ENCODE measurements around the gene TMC1. TPM values are rescaled to one million over a fixed set of nuclear protein-coding genes. Genes with fewer than 3 reads are reported as not detected.

Gene TMC1
- total and polyA plus RNA-seq, 11 donors = 0.07 to 0.75 (median 0.33) TPM; not detected in 5

DNA sequence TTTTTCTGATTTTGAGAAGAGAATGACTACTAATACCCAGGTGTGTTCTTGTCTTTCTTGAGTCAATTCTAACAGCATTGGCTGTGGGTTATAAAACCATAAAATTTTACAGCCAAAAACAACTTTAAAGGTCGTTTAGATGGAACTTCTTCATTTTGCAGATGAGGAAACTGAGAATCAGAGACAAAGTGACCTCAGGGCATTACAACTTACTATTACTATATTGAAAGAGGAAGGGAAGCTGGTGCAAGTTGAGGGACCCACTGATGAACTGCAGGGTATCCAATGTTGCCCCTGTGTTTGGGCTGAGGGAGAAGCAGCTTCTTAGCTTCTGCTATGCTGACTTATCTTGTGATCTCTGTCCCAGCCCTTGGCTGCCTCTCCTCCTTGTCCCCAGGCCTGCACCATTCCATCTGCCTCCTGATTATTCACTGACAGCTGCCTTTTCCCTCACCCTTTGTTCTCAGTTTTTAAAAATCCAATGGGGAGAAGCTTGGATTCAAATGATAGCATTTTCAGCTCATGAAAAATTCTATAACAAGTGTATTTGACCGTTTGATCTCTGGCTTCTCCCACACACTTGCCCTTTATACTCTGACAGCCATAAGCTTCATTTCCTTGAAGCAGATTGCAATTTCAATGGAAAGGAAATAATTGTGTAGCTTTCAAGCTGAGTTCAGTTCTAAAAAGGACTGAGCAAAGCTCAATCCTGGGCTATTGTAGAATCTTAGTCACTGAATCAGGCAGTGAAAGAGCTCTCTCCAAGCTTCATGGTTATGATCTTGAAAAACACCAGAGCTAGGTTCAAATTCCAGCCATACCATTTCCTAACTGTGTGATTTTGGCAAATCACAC is 68.5 kb downstream of the TMC1 start:
- Histone ChIP-seq H3K27ac (peak overlapping the region in 5 of 12 donors; percentile 7 to 75 (median 33)), H3K9me3 (no peaks in the 10 kb centered on the region), H3K36me3 (no peaks in the 10 kb centered on the region), H3K4me3 (no peak overlapping the region), H3K27me3 (no peaks in the 10 kb centered on the region), H3K4me1 (peaks cover 0 to 59% (median 3%) of the 10 kb centered on the region in 12 donors)
- 39 to 58% (median 50%) methylated on average over 2 of the region's 2 CpGs for WGBS, 4 donors
- DNase-seq (no peak), ATAC-seq (no peak)
- intact Hi-C loops (cut with DNase I) = loop anchor here (5.0 to 10.0 kb wide), 16 partner anchors 63 to 555 kb away; partner anchors contain the start of genes ZFAND5 (in 3 of the 10) and TMC1 (in 1 of the 10)
- TF ChIP-seq POLR2A (IDR thresholded peaks at IDR 0.05) = no peak
- TF ChIP-seq, protein P1, sequence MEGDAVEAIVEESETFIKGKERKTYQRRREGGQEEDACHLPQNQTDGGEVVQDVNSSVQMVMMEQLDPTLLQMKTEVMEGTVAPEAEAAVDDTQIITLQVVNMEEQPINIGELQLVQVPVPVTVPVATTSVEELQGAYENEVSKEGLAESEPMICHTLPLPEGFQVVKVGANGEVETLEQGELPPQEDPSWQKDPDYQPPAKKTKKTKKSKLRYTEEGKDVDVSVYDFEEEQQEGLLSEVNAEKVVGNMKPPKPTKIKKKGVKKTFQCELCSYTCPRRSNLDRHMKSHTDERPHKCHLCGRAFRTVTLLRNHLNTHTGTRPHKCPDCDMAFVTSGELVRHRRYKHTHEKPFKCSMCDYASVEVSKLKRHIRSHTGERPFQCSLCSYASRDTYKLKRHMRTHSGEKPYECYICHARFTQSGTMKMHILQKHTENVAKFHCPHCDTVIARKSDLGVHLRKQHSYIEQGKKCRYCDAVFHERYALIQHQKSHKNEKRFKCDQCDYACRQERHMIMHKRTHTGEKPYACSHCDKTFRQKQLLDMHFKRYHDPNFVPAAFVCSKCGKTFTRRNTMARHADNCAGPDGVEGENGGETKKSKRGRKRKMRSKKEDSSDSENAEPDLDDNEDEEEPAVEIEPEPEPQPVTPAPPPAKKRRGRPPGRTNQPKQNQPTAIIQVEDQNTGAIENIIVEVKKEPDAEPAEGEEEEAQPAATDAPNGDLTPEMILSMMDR (IDR thresholded peaks at IDR 0.05) = no peak

DNA sequence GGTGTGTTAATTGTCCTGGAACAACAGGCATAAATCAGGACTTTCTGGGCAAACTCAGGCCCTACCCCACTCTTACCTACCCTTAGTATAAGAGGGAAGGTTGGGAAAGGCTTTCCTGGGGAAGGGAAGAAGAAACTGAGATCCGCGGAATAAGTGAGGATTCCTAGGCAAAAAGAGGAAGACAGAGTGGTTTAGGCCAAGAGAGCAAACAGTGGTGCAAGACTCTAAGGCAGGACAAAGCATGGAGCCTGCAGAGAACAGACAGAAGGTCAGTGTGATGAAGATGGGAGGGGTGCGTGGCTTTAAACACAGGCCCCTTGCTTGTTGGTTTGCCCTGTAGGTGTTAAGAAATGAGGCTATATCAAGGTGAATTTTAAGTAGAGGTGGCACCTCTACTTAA is 69.4 kb downstream of the TMC1 start:
- Histone ChIP-seq H3K36me3 (no peaks in the 10 kb centered on the region), H3K4me1 (peaks cover 0 to 53% (median 3%) of the 10 kb centered on the region in 12 donors), H3K4me3 (no peak overlapping the region), H3K27me3 (no peaks in the 10 kb centered on the region), H3K9me3 (no peaks in the 10 kb centered on the region), H3K27ac (peak overlapping the region in 1 of 12 donors; percentile 18)
- TF ChIP-seq, protein P1 (IDR thresholded peaks at IDR 0.05) = no peak
- TF ChIP-seq POLR2A (IDR thresholded peaks at IDR 0.05) = no peak
- WGBS, 4 donors = 93 to 95% (median 94%) methylated on average over 3 of the region's 3 CpGs
- no peak for DNase-seq
- intact Hi-C loops (cut with DNase I) = loop anchor here in 9 of 10 donors (5.0 to 10.0 kb wide), 15 partner anchors 64 to 556 kb away; partner anchors contain the start of gene ZFAND5 (in 3 of the 9)
- no peak for ATAC-seq

DNA sequence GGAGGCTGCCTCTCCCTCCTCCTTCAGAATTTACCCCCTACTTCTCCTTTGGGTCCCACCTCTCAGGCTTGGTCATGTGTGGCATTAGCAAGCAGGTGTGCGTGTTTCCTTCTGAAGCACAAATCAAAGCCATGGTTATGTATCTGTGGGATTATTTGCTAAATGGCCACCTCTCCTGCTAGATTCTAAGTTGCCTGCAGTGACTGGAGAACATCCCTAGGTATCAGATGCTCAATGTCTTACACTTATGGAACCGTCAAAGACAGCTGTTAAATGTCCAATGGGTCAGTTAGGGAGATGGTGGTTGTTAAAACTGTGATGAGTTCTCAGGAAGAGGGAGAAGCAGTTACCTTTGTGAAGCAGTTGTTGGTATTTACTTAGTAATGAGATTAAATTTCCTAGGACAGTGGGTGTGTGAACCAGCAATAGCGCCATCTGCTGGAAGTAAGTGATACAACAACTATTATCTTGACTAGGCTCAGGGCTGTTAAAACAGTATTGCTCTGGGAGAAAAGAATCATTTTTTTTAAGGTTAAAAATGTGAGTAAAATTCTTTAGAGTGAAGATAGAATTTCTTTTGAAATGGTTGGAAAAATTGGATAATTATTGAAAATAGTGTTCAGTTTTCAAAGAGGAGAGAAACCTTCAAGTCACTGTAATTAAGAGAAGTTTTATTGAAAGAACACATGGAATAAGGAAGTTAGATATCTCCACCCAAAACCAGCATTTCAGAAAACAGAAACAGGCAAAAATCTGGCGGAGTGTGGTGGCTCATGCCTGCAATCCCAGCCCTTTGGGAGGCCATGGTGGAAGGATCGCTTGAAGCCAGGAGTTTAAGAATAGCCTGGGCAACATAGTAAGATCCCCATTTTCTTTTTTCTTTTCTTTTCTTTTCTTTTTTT is 71.3 kb downstream of the TMC1 start:
- 41 to 43% (median 43%) methylated on average over 5 of the region's 5 CpGs for WGBS, 4 donors
- Histone ChIP-seq H3K9me3 (no peaks in the 10 kb centered on the region), H3K27ac (peak overlapping the region in 1 of 12 donors; percentile 67), H3K27me3 (no peaks in the 10 kb centered on the region), H3K4me1 (peaks cover 0 to 42% (median 3%) of the 10 kb centered on the region in 12 donors), H3K4me3 (no peak overlapping the region), H3K36me3 (no peaks in the 10 kb centered on the region)
- TF ChIP-seq, protein P1 (IDR thresholded peaks at IDR 0.05) = peak; percentile 77 to 92 (median 85)
- no peak for TF ChIP-seq POLR2A (IDR thresholded peaks at IDR 0.05)
- intact Hi-C loops (cut with DNase I) = loop anchor here (1.0 to 10.0 kb wide), 20 partner anchors 65 to 558 kb away; partner anchors contain the start of gene ZFAND5 (in 3 of the 10)
- DNase-seq = peak in 1 of 5 donors; percentile 24
- peak; percentile 55 to 80 (median 78) for ATAC-seq
